Nephron (organoid): ENCODE results near the gene CD248.

ENCODE experiments used
- H3K27ac Mint-ChIP-seq, 3 experiments: 2 replicates each; pipeline ENCODE4 v1.8.0; 2020; ENCODE audit warnings: mixed read lengths in 3 of 3, mild to moderate bottlenecking in 2 of 3, moderate library complexity in 1 of 3
- H3K27me3 Mint-ChIP-seq: 2 replicates; pipeline ENCODE4 v1.8.0; 2021; ENCODE audit warnings: low read depth, mild to moderate bottlenecking, moderate library complexity, mixed read lengths
- H3K36me3 Mint-ChIP-seq: 2 replicates; pipeline ENCODE4 v1.8.0; 2020; ENCODE audit warnings: low read depth, mixed read lengths
- H3K4me1 Mint-ChIP-seq: 2 replicates; pipeline ENCODE4 v1.8.0; 2020; ENCODE audit warnings: mixed read lengths
- H3K4me3 Mint-ChIP-seq, 3 experiments: 2 replicates each; pipeline ENCODE4 v1.8.0; 2020; ENCODE audit warnings: mild to moderate bottlenecking in 3 of 3, mixed read lengths in 3 of 3, moderate library complexity in 2 of 3
- H3K9me3 Mint-ChIP-seq: 2 replicates; pipeline ENCODE4 v1.8.0; 2020; ENCODE audit warnings: mixed read lengths
- TF ChIP-seq, protein P1 (sequence below), 3 experiments: fragments of 200-600 bp; sonication (generic); IDR thresholded peaks; one replicate each; pipeline ENCODE4 v1.5.0; 2021; ENCODE audit warnings: antibody characterized with exemption in 3 of 3; ENCODE audit not compliant: unreplicated experiment in 3 of 3

Gene CD248, protein sequence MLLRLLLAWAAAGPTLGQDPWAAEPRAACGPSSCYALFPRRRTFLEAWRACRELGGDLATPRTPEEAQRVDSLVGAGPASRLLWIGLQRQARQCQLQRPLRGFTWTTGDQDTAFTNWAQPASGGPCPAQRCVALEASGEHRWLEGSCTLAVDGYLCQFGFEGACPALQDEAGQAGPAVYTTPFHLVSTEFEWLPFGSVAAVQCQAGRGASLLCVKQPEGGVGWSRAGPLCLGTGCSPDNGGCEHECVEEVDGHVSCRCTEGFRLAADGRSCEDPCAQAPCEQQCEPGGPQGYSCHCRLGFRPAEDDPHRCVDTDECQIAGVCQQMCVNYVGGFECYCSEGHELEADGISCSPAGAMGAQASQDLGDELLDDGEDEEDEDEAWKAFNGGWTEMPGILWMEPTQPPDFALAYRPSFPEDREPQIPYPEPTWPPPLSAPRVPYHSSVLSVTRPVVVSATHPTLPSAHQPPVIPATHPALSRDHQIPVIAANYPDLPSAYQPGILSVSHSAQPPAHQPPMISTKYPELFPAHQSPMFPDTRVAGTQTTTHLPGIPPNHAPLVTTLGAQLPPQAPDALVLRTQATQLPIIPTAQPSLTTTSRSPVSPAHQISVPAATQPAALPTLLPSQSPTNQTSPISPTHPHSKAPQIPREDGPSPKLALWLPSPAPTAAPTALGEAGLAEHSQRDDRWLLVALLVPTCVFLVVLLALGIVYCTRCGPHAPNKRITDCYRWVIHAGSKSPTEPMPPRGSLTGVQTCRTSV

DNA sequence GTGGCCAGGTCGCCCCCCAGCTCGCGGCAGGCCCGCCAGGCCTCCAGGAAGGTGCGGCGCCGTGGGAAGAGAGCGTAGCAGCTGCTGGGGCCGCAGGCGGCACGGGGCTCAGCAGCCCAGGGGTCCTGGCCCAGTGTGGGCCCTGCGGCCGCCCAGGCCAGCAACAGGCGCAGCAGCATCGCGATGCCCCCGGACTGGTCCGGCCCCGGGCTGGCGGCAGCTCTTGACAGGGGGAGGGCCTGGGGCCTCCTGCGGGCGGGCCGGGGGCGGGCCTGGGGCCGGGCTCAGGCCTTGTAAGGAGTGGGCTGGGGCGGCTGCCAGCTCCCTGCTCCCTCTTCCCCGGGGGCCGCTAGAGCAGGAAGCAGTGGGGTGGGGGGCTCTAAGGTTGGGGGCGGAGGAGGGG lies at the start of gene CD248:
TSS of gene CD248 (minus strand) at position 196 of the 403 bp plus-strand sequence. CDS start at position 179, 17 bp downstream.
- TF ChIP-seq, protein P1, sequence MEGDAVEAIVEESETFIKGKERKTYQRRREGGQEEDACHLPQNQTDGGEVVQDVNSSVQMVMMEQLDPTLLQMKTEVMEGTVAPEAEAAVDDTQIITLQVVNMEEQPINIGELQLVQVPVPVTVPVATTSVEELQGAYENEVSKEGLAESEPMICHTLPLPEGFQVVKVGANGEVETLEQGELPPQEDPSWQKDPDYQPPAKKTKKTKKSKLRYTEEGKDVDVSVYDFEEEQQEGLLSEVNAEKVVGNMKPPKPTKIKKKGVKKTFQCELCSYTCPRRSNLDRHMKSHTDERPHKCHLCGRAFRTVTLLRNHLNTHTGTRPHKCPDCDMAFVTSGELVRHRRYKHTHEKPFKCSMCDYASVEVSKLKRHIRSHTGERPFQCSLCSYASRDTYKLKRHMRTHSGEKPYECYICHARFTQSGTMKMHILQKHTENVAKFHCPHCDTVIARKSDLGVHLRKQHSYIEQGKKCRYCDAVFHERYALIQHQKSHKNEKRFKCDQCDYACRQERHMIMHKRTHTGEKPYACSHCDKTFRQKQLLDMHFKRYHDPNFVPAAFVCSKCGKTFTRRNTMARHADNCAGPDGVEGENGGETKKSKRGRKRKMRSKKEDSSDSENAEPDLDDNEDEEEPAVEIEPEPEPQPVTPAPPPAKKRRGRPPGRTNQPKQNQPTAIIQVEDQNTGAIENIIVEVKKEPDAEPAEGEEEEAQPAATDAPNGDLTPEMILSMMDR (IDR thresholded peaks at IDR 0.05; ENCODE audit: unreplicated experiment in 3 of 3) = no peak
- Mint-ChIP-seq H3K27me3 (peaks cover 8% of the 10 kb centered on the region), H3K36me3 (peaks cover 4% of the 10 kb centered on the region), H3K27ac (peak within 1 kb of the TSS; percentile 99 to 100 (median 100)), H3K9me3 (peaks cover 8% of the 10 kb centered on the region), H3K4me3 (peak within 1 kb of the TSS; percentile 89 to 92 (median 91)), H3K4me1 (peaks cover 43% of the 10 kb centered on the region)

DNA sequence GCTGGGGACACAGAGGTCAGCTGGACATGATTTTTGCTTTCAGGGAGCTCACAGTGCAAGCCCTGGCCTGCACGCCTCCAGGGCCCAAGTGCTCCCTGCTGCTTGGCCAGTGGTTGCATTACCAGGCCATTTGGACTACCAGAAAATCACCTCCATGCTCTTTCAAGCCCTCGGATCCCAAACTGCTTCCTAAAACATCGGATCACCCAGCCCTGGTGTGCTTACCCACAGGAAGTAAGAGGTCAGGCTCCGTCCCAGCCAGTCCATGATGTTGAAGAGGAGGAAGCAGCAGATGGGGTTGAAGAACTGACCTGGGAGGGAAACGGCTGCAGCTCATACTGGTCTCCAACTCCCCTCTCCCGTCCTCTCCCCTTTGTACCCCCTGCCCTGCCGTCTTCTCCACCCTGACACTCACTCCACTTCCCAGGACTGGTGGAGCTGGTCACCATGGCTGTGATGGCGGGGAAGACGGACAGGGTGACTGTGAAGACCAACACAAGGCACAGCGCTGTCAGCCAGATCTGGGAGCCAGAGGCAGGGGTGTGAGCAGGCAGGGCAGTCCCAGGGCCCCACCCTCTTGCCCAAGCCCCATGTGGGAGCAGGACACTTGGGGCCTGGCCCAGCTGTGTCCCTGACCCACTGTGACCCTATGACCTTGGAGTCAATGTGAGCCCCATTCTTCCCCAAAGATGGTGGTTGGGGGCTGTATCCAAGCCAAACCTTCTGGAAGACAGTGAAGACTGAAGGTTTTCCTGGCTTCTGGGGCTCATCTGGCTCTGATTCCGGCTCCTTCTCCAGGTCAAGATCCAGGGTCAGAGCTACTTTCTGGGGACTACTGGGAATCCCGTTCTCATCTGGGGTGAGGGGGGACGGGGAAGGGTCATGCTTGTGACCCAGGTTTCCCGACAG lies 49.1 kb upstream of the CD248 start:
- Mint-ChIP-seq H3K36me3 (peaks cover 19% of the 10 kb centered on the region), H3K4me1 (peaks cover 16% of the 10 kb centered on the region), H3K4me3 (no peak overlapping the region), H3K9me3 (no peaks in the 10 kb centered on the region), H3K27me3 (no peaks in the 10 kb centered on the region), H3K27ac (no peak overlapping the region)
- TF ChIP-seq, protein P1 (IDR thresholded peaks at IDR 0.05; ENCODE audit: unreplicated experiment in 3 of 3) = no peak

DNA sequence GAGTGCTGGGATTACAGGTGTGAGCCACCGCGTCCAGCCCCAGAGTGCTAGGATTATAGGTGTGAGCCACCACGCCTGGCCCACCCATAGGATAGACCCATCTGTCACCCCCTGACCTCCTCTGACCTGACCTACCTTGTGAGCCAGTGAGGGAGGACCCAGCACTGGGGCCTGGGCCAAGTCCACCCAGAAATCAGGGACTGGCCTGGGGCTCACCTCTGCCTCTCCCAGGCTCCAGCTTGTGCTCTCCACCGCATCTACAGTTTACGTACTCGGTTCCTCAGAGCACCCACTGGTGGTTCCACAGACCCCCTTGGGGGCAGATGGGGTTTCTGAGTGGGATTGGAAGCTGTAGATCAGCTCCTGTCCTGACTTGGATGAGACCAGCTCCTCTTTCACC lies 48.3 kb upstream of the CD248 start:
- H3K4me1 Mint-ChIP-seq = peaks cover 13% of the 10 kb centered on the region
- TF ChIP-seq, protein P1 (IDR thresholded peaks at IDR 0.05; ENCODE audit: unreplicated experiment in 3 of 3) = no peak

DNA sequence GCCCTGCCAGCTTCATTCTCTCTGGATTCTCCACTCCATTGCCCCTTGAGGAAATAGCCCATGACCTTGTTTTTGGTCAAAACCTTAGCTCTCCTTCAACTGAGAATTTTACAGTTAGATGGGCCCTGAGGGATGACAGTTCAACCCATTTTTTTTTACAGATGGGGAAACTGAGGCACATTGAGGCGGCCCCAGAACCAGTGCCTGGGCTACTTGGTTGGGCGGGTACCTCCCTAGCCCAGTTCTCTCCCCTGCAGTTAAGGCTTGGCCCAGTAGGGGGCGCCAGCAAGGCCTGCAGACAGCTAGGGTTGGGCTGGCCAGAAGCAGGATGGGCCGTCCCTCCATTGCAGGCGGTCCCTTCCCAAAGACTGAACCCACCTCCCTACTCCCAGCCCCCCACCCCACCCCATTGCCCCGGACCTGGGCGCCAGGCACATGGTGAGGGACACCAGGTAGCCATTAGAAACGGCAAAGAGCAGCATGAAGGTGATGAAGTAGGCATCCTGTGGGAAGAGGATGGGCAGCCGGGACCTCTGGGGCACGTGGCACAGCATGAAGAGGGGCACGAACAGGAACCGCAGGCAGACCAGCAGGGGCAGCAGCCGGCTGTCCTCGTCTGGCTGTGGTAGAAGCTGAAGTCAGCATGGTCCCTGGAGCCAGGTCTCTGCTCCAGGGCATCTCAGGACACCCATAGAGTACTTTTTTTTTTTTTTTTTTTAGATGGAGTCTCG lies 47.1 kb upstream of the CD248 start:
- H3K27ac Mint-ChIP-seq = no peak overlapping the region
- TF ChIP-seq, protein P1 (IDR thresholded peaks at IDR 0.05; ENCODE audit: unreplicated experiment in 3 of 3) = peak; percentile 49 to 62 (median 57)
- H3K36me3 Mint-ChIP-seq = peaks cover 14% of the 10 kb centered on the region
- no peak overlapping the region for H3K4me3 Mint-ChIP-seq
- H3K4me1 Mint-ChIP-seq = peaks cover 5% of the 10 kb centered on the region
- no peaks in the 10 kb centered on the region for H3K9me3 Mint-ChIP-seq
- H3K27me3 Mint-ChIP-seq = no peaks in the 10 kb centered on the region

More for the DNA sequence above, 48.3 kb upstream of the CD248 start:
- Mint-ChIP-seq H3K4me3 (no peak overlapping the region), H3K27ac (no peak overlapping the region), H3K27me3 (no peaks in the 10 kb centered on the region), H3K36me3 (peaks cover 18% of the 10 kb centered on the region), H3K9me3 (no peaks in the 10 kb centered on the region)

DNA sequence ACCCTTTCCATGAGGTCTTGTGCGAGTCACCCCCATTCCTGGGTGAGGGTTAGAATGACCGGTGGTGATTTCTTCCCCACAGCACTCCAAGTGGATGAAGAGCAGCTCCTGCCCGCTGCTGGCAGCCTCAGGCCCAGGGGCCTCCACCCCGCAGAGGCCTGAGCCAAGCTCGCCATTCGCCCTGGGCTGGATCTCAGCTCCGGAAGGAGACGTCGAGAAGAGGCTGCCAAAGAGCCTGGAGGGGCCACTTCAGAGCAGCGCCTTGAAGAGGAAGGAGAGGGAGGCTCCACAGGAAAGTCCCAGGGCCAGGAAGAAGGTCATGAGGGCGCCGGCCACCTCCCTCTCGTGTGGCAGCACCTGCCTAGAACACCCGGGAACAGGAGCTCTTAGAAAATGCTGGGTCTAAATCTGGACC lies 46.4 kb upstream of the CD248 start:
- H3K27me3 Mint-ChIP-seq = no peaks in the 10 kb centered on the region
- H3K27ac Mint-ChIP-seq = no peak overlapping the region
- TF ChIP-seq, protein P1 (IDR thresholded peaks at IDR 0.05; ENCODE audit: unreplicated experiment in 3 of 3) = no peak
- no peak overlapping the region for H3K4me3 Mint-ChIP-seq
- H3K4me1 Mint-ChIP-seq = peaks cover 5% of the 10 kb centered on the region
- peaks cover 17% of the 10 kb centered on the region for H3K36me3 Mint-ChIP-seq
- H3K9me3 Mint-ChIP-seq = no peaks in the 10 kb centered on the region
